SHP77 treated with DMSO at 0.1 percent for 48 hours (cell line): ENCODE results near the gene FHL1.

Source experiments
- DNase-seq: peaks from one replicate; lab custom pipeline; 2025; lab: John Stamatoyannopoulos, UW

The FHL1 gene

GRCh38 chrX:136251041-136251991 lies 104.0 kb downstream of the FHL1 start, which contains the start of gene MAP7D3:
Gene MAP7D3, minus strand, starts transcription at chrX:136251400. Its CDS starts 42 bp downstream, at chrX:136251358.
- no peak for DNase-seq

- DNase-seq = no peak
Measured at GRCh38 chrX:136255541-136255940, 108.2 kb downstream of the FHL1 start.

- DNase-seq = no peak
Measured at GRCh38 chrX:136256026-136256425, 108.7 kb downstream of the FHL1 start.

- DNase-seq = no peak
Measured at GRCh38 chrX:136258951-136259350, 111.6 kb downstream of the FHL1 start.

- no peak for DNase-seq
Measured at GRCh38 chrX:136259543-136259942, 112.2 kb downstream of the FHL1 start.

GRCh38 chrX:136260776-136261175 lies 113.4 kb downstream of the FHL1 start:
- DNase-seq = no peak
